ENCODE measurements around the gene SAMD14.

Gene SAMD14

GRCh38 chr17:50165466-50165865 is 35.5 kb upstream of the SAMD14 start:
- DNase-seq (ENCODE audit: low read depth in 2 of 2) = no peak

DNA sequence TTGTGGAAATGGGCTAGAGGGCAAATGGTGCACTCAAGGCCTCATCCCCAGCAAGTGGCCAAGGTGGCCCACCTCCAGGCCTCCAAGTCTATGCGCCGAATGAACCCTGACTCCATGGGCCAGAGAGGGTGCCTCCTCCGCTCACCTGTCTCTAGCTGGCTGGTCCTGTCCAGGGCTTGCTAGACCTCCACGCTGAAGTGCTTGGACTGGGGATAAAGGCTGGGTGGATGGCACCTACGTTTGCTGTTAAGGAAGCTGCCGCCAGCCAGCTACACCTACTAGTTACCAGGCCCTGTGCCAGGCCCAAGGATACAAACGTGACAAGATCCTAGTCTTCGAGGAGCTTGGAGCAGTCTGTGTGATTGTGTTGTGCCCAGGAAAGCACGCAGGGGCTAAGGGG is 35.1 kb upstream of the SAMD14 start:
- DNase-seq (ENCODE audit: low read depth in 2 of 2) = no peak

- DNase-seq (ENCODE audit: low read depth in 2 of 2) = no peak
Measured at GRCh38 chr17:50164697-50164988, 34.7 kb upstream of the SAMD14 start.

DNA sequence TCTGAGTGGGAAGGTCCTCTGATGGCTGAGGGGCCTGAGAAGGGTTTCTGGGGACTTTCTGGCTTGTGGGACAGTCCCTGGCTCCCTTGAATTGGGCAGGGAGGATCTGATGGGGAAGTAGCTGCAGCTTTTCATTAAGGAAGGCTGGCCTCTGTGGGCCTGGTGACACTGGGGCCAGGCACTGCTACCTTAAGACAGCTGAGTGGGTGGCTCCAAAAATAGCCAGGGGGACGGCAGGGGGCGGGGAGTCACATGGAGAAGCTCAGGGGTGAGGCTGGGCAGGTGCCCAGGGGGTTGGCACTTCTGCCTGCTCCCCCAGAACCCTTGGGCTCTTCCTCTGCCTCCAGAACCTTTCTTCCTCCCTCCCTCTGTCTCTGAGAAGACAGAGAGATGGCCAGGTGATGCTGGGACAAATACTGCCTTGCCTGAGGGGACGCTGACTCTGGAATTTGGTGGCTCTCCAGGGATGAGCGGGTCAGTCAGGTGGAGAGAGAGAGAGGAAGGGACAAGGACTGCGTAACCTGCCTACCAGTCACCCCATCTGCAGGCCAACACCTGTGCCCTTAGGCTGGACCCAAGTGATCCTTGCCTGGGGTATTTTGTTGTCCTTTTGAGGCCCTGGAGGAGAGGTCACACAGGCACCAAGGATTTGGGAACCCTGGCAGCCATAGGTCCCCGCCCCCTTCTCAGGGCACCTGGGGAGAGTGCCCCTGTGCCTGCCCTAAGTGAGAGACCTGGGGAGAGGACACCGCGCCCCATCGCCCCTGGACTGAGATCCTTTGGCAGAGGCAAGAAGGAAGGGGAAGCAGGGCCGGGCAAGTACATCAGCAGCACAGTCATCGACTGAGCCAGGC is 34.1 kb upstream of the SAMD14 start:
- DNase-seq (ENCODE audit: low read depth in 2 of 2) = no peak

DNA sequence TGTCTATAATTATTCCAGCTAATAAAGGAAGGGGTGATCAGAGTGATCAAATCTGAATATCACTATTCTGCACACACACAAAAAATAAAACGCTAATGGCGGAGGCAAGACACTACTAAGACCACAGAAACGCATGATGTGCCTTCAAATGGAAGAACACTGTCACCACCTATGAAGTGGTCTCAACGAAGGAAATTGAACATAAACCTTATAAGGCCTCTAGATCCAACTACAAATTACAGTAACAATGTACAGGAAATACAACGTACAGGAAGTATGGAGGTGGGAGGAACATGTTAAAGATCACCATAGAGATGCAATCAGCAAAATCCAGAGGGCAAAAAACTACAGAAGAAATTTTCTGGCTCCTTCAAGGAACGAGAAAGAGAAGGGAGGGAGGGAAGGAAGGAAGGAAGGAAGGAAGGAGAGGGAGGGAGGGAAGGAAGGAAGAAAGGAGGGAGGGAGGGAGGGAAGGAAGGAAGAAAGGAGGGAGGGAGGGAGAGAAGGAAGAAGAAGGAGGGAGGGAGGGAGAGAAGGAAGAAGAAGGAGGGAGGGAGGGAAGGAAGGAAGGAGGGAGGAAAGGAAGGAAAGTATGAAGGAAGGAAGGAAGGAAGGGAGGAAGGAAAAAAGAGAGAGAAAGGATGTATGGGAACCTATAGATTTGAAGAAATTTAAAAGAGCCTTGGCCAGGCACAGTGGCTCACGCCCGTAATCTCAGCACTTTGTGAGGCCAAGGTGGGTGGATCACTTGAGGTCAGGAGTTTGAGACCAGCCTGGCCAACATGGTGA is 32.7 kb upstream of the SAMD14 start:
- DNase-seq (ENCODE audit: low read depth in 2 of 2) = no peak

GRCh38 chr17:50161911-50162288 is 31.9 kb upstream of the SAMD14 start:
- DNase-seq (ENCODE audit: low read depth in 2 of 2) = no peak

GRCh38 chr17:50161023-50161910 is 31.3 kb upstream of the SAMD14 start:
- peak; percentile 90 for DNase-seq (ENCODE audit: low read depth in 2 of 2)

GRCh38 chr17:50157891-50158290 is 27.9 kb upstream of the SAMD14 start:
- no peak for DNase-seq (ENCODE audit: low read depth in 2 of 2)

DNA sequence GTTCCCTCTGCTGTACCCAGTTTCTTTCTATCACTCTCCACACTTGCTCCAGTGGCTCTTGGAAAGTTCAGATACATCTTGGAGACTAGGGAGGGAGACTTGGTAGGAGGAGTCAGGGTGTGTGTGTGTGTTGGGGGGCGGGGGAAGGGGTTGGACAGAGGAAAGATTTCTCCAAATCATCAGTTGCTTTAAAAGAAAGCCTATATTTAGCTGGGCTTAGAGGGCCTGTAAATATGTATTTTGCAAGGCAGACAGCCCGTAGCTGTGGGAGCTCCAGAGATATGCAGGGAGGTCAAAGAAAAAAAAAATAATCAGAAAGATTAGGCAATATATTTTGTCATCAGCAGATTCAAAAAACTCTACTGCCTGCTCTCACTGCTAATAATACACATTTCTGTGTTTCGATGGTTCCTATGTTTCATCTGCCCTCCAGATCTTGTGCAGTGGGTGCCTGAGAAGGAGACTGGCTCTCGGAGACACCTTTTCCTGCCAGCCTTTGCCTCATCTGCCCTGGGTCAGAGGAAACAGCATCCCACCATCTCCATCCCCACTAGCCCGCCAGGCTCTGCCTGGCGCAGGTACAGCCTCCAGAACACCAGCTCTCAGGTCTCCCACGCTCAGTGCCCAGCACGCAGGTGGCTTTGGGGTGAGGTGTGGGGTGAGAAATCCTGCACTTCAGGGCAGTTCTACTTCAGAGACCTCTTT is 25.3 kb upstream of the SAMD14 start:
- no peak for DNase-seq (ENCODE audit: low read depth in 2 of 2)

DNA sequence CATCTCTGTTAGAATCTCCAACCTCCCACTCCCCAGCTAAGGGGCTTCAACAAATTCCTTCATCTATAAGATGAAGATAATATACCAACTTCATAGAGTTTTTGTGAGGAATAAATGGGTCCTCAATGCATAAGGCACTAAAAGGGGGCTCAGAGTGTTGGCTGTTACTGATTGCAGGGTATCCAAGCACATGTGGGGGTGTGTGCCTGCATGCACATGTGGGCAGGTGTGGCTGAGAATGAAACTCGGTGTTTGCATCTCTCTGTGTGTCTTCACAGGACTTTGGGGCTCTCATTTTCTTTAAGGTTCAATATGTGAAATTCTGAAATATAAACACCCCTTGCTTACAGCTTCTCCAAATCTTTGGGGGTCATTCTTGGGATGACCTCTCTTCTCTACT is 24.6 kb upstream of the SAMD14 start:
- no peak for DNase-seq (ENCODE audit: low read depth in 2 of 2)

- DNase-seq (ENCODE audit: low read depth in 2 of 2) = no peak
Measured at GRCh38 chr17:50153650-50154575, 24.0 kb upstream of the SAMD14 start.

DNA sequence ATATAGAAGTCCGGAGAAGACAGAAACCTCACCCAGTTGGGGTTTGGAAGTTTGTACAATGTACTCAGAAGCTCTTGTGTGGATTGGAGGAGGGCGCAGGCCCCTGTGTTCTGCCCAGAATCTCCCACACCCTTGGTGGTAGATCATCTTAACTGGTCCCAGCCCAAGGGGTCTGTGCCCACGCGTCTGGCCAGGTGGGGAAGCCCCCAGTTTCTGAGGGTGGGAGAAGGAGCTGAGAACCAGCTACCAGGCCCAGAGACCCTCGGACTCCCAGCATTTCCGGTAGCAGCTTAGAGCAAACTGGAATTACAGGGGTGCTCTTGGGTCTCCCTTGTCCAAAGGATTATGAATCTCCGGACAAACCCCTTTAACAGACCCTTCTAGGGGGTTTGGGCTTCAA is 22.8 kb upstream of the SAMD14 start:
- DNase-seq (ENCODE audit: low read depth in 2 of 2) = no peak

GRCh38 chr17:50151937-50152547 is 22.1 kb upstream of the SAMD14 start:
- DNase-seq (ENCODE audit: low read depth in 2 of 2) = no peak

GRCh38 chr17:50151041-50151936 is 21.3 kb upstream of the SAMD14 start:
- peak; percentile 72 to 80 for DNase-seq (ENCODE audit: low read depth in 2 of 2)

GRCh38 chr17:50150354-50151040 is 20.5 kb upstream of the SAMD14 start, which contains the start of gene PPP1R9B:
Gene PPP1R9B, minus strand, starts transcription at chr17:50150677. Its CDS starts 164 bp downstream, at chr17:50150513.
- no peak for DNase-seq (ENCODE audit: low read depth in 2 of 2)

GRCh38 chr17:50149417-50150353 is 19.7 kb upstream of the SAMD14 start:
- peak in 1 of 2 donors; percentile 59 for DNase-seq (ENCODE audit: low read depth in 2 of 2)

DNA sequence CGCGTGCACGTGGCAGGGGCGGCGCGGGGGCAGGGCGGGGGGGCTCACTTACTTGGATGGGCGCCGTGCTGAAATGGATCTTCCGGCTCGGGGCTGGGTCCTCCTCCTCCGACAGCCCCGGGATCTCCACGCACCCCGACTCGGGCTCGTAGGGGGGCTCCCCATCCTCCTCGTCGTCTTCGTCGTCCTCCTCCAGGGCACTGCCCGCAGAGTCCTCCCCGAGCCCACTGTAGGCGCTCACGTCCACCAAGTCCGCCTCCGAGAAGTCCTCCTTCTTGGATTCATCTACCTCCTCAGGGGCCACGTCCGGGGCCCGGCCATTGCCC is 19.1 kb upstream of the SAMD14 start:
- DNase-seq (ENCODE audit: low read depth in 2 of 2) = no peak
